Stimulated activated CD4-positive, alpha-beta T cell treated with anti-CD3 and anti-CD28 coated beads, Interleukin-1b, Interleukin-23, amount 100 ng/mL, for 48 hours (primary cell): Measurements from ENCODE around the gene SPTBN2.
"Not testable (repeated sequence)": the region's sequence is repeated elsewhere in the genome, so short reads cannot be mapped to it uniquely, and the experiment has no call there.

ENCODE experiments used
- DNase-seq: peaks from one replicate; pipeline ENCODE4 v3.0.0-alpha.2; 2020

Gene SPTBN2

DNA sequence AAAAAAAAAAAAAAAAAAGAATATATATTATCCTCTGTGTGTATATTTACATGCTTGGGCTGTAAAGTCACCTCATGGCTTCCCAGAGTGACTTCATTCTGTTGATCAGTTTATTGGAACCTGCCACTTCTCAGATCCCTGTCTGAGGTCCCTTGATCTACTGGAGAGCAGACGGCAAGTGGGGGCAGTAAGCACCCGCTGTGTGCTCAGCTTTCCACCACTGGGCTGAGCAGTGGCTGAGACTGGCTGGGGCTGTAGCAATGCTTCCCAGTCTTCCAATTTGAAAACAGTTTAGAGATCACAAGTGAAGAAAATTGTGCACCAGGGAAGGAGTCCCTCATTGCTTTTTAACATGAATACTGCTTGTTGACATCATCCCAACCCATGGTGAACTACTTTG lies 44.4 kb downstream of the SPTBN2 start:
- DNase-seq = no peak

GRCh38 chr11:66683877-66684276 lies 45.1 kb downstream of the SPTBN2 start:
- DNase-seq = no peak

GRCh38 chr11:66680966-66681645 lies 47.9 kb downstream of the SPTBN2 start:
- DNase-seq = no peak

GRCh38 chr11:66677599-66678375 lies 51.2 kb downstream of the SPTBN2 start, which contains the start of gene RBM4B:
TSS of gene RBM4B (minus strand) at chr11:66677887. CDS start at chr11:66677079, 808 bp downstream.
- DNase-seq = peak; percentile 96

DNA sequence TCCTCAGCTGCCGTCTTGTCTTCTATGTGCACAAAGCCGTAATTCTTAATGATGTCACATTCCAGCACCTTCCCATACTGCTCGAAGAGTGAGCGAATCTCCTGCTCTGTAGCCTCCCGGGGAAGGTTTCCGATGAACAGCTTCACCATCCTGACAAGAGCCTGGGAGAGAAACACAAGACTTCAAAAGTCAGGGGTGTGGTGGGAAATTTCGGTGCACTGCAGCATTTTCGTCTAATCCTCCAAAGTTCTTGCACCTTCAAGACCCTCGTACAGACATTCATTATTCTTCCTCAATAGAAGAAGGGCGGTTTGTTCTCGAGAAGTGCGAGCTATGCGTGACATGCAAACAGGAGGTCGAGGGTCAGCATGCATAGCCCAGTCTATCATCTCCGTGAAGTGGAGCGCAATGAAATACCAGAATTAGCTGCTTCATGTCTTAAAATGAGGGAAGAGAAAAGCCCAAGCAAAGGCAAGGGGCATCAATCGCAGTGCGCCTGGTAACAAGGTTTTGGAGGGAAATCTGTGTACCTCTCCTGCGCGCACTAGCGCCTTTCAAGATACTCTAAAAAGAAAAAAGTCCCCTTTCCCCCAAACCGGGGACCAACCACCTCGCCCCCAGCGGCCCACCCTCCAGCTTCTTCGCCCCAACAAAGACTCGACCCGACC lies 52.0 kb downstream of the SPTBN2 start:
- no peak for DNase-seq

DNA sequence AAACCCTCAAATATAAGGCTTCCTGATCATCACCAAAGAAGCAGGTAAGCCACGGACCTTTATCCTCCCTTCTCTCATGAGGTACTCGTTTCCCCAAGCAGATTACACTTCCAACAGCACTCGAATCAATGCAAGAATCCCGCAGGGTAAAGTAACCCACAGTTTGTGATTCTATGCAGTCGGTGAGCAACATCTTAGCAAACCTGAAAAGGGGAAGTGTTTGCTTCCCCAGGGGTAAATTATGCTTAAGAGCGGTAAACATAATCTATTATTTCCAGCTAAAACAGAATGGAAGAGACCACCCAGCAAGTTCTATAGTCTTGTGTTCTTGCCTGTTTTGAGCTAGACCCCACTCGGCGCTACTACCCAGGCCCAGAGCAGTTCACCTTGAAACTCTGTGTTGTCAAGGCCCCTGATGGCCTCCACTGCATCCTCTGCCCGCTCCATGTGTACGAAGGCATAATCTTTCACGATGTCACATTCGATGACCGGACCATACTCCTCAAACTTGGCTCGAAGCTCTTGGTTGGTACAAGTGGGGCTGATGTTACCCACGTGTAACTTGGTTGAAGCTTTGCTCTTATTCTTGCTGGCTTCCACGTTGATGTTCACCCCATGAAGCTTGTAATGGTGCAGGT lies 52.6 kb downstream of the SPTBN2 start:
- no peak for DNase-seq

DNA sequence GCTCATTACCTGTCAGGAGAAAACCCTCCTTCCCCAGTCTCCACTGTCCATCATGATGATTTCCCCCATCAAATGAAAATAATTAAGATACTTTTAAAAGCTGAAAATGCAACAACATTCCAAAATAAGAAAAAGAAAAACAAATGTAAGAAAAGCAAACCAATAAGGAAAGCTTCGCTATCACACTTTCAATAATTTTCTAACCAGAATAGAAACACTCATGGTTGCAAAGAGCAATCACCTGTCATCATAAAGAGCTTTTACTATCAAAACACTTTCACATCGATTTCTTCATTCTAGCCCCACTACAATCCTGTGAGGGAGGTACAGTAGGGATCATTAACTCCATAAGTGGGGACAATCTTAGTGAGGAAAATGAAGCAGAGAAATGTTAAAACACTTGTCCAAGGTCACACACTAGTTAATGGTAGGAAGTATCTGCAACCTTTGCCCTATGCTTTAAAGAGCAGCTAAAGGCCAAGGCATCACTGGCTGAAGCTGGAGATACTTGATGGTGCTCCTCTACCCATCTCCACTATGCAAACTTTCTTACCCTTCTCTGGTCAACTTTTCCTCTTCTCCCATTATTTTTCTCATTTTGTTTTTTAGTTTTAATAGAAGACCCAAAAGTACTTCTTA lies 53.9 kb downstream of the SPTBN2 start:
- DNase-seq = no peak

DNA sequence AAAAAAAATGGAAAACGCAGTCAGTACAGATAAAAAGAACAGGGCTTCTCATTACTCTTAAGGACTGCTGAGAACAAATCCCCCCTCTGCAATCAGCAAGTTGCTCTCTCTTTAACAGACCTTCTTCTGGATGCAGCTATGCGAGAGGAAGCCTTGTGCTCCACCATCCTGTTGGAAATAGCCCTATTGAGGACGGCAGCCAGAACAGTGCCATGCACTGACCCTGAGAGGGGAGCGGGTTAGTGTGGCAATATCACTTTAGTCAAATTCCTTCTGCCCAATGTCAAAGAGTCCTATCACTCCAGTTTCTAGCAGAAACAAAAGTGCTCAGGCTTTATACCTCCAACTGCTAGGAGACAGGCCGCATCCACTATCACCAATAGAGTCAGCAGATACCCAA lies 58.2 kb downstream of the SPTBN2 start:
- no peak for DNase-seq

DNA sequence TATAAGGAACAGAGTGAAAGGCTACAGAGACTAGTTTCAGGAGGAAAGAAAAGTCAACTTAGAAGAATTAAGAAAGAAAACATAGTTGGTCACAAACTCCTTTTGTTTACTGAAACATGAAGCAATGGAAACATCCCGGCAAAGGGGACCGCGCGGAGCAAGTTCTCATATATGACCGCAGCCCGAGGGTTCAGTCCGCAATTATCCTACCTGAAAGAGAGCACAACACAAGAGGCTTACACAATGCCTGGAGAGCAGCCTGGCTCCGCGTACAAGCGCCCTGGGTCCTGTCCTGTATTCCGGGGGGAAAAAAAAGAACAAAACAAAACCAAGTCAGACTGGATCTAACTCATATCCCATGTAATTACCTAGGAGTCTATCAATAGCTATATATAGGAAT lies 63.6 kb downstream of the SPTBN2 start:
- DNase-seq = no peak

GRCh38 chr11:66663741-66664296 lies 65.2 kb downstream of the SPTBN2 start:
- DNase-seq = no peak

DNA sequence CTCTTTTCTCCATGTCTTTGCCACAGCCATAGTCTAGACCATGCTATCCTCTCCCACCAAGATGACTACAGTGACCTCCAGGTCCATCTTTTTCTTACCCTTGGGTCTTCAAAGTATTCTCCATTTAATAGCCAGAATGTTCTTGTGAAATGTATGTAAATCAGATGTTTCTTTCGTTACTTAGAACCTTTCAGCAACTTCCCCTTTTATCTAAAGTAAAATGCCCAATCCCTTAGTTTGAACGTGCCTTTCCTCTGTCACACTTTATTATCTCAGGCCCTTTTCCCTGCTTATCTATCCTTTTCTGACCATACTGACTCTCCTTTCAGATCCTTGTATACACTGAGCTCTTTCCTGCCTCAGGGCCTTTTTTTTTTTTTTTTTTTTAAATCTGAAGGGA lies 69.3 kb downstream of the SPTBN2 start:
- DNase-seq = no peak

DNA sequence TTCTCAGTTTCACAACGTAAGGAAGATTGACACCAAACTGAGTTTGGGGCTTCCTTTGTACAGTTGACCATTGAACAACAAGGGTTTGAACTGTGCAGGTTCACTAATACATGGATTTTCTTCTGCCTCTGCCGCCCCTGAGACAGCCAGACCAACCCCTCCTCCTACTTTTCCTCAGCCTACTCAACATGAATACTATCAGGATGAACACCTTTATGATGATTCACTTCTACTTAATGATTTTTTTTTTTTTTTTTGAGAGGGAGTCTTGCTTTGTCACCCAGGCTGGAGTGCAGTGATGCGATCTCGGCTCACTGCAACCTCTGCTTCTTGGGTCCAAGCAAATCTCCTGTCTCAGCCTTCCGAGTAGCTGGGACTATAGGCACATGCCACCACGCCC lies 75.9 kb downstream of the SPTBN2 start:
- DNase-seq = no peak

GRCh38 chr11:66652651-66653050 lies 76.4 kb downstream of the SPTBN2 start:
- no peak for DNase-seq

DNA sequence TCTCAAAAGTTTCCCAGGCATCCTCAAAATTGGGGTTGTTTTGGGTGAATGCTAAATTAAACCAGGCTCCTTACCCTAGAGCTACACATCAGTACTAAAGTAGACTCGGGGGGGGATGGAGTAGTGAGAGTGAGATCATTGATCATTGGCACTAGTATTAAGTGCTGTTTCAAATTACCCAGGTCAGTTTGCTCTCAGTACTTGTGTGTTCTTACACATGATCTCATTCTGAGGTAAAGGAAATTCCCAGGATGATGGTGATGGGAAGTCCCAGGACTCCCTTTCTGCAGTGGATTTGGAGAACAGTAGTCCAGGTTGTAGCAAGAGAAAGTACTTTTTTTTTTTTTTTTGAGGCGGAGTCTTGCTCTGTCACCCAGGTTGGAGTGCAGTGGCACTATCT lies 78.0 kb downstream of the SPTBN2 start:
- DNase-seq = no peak

GRCh38 chr11:66649903-66650302 lies 79.1 kb downstream of the SPTBN2 start:
- DNase-seq = no peak

DNA sequence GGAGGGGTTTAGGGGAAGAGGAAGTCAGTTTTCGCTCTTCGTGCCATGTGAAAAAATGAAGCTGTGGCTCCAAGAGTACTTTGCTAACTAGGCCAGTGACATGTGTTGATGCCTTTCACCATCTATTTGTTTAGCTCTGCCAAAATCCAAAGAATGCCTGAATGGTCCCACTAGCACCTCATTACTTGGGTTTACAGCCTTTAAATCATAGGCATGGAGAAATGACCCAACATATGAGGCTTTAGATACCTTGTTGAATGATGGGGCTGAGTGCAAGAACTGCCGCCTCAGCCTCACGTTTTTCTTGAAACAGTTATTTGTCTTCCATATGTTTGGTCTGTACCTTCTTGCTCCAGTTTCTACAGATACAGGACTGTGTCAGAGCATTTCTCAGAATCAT lies 82.2 kb downstream of the SPTBN2 start:
- DNase-seq = no peak

DNA sequence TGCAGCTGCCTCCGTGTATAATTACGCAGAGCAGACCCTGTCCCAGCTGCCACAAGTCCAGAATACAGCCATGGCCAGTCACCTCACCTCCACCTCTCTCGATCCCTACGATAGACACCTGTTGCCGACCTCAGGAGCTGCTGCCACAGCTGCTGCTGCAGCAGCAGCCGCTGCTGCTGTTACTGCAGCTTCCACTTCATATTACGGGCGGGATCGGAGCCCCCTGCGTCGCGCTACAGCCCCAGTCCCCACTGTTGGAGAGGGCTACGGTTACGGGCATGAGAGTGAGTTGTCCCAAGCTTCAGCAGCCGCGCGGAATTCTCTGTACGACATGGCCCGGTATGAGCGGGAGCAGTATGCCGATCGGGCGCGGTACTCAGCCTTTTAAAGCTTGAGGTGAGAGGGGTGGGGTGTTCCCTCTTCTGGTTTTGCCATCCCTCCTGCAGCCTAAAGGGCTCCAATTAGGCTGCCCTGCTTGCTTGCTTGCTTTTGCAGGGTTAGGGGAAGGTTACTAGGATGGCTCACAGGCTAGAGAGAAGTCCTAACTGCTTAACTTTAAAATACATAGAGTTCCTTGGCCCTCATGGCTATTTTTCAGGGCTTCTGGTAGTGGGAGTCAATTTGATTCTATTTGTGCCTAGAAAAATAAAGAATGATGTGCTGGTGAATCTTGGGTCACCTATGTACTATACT lies 85.1 kb downstream of the SPTBN2 start:
- no peak for DNase-seq

DNA sequence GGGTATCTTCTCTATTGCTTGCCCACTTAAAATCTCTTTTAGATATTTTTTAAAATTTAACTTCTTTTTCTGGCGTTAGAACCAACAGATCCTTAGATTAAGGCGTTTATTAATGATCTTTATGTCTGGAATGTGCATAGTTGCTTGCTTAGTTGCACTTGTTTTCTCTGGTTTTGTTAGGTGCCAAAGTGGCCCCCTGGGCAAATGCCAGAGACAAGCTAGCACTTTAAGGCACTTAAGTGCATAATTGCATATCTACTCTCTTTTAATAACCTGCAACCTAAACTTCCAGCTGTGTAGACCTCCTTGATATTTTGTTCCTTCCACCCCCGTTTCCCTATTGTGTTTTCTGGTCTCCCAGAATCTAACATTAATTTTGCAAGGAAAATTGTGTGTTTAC lies 87.2 kb downstream of the SPTBN2 start:
- no peak for DNase-seq

DNA sequence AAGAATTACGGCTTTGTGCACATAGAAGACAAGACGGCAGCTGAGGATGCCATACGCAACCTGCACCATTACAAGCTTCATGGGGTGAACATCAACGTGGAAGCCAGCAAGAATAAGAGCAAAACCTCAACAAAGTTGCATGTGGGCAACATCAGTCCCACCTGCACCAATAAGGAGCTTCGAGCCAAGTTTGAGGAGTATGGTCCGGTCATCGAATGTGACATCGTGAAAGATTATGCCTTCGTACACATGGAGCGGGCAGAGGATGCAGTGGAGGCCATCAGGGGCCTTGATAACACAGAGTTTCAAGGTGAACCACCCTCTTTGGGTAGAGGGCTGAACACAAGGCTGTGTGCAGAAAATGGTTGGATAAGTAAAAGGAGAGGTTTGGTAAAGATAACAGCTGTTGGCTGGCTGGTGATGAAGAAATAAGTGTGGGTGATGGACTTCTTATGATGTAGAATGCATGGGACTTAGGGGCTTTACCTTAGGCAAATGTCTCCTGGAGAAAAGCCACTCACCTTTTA lies 89.1 kb downstream of the SPTBN2 start:
- not testable (repeated sequence) for DNase-seq

- DNase-seq = no peak
Measured at GRCh38 chr11:66639066-66639813, 89.8 kb downstream of the SPTBN2 start.
